Measurements from ENCODE around the gene PSEN1. TPM values are rescaled to one million over a fixed set of nuclear protein-coding genes. Genes with fewer than 3 reads are reported as not detected.
"Not testable (repeated sequence)": the region's sequence is repeated elsewhere in the genome, so short reads cannot be mapped to it uniquely, and the experiment has no call there.

PSEN1 gene
- total RNA-seq, 1 donor from 2014 or later = 53.9 TPM

GRCh38 chr14:73166399-73166798 lies 30.1 kb downstream of the PSEN1 start:
- Mint-ChIP-seq H3K27ac (ENCODE audit: unreplicated experiment) (no peak overlapping the region), H3K9me3 (no peaks in the 10 kb centered on the region), H3K27me3 (ENCODE audit: low read depth) (no peaks in the 10 kb centered on the region)

DNA sequence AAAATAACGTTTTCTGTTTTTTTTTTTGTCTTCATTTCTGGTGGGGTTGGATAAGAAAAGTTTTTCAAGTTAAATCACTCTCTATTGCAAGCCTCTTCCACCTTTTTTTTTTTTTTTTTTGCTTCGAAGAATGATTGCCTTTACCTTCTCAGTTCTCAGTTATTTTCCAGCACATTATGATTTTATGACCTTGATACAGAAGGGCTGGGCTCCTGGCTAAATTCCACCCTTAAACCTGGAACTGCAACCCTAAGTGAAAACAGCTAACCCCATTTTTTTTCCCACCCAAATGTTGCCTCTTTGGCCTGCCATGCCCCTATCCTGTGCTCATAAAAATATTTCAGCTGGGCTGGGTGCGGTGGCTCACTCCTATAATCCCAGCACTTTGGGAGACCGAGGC lies 31.4 kb downstream of the PSEN1 start:
- no peaks in the 10 kb centered on the region for H3K4me1 Mint-ChIP-seq
- no peak overlapping the region for H3K4me3 Mint-ChIP-seq
- H3K27me3 Mint-ChIP-seq (ENCODE audit: low read depth) = no peaks in the 10 kb centered on the region
- DNase-seq (ENCODE audit: low read depth, low spot score) = no peak
- no peak overlapping the region for H3K27ac Mint-ChIP-seq (ENCODE audit: unreplicated experiment)
- no peak for TF ChIP-seq CTCF (conservative IDR thresholded peaks at IDR 0.05)
- no peaks in the 10 kb centered on the region for H3K9me3 Mint-ChIP-seq
- peaks cover 3% of the 10 kb centered on the region for H3K36me3 Mint-ChIP-seq (ENCODE audit: low read depth)

More at GRCh38 chr14:73166399-73166798, 30.1 kb downstream of the PSEN1 start:
- Mint-ChIP-seq H3K4me3 (no peak overlapping the region), H3K4me1 (no peaks in the 10 kb centered on the region), H3K36me3 (ENCODE audit: low read depth) (peaks cover 3% of the 10 kb centered on the region)
- no peak for DNase-seq (ENCODE audit: low read depth, low spot score)
- TF ChIP-seq CTCF (conservative IDR thresholded peaks at IDR 0.05) = no peak

DNA sequence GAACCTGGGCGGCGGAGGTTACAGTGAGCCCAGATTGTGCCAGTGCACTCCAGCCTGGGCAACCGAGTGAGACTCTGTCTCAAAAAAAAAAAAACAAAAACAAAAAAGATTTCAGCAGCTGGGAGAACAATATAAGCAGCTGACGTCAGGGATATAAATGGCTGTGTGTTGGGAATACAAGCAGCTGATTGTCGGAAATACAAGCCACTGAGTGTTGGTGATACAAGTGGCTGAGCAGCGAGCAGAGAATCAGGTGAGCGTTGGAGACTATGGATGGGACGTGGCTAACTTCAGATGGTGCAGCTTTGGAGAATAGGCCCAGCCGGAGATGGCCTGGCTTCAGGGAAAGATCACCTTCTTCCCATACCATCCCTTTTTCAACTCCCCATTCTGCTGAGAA lies 32.0 kb downstream of the PSEN1 start:
- no peak for DNase-seq (ENCODE audit: low read depth, low spot score)
- Mint-ChIP-seq H3K9me3 (no peaks in the 10 kb centered on the region), H3K4me1 (no peaks in the 10 kb centered on the region), H3K27me3 (ENCODE audit: low read depth) (no peaks in the 10 kb centered on the region), H3K4me3 (no peak overlapping the region), H3K27ac (ENCODE audit: unreplicated experiment) (no peak overlapping the region), H3K36me3 (ENCODE audit: low read depth) (peaks cover 3% of the 10 kb centered on the region)
- TF ChIP-seq CTCF (conservative IDR thresholded peaks at IDR 0.05) = no peak

DNA sequence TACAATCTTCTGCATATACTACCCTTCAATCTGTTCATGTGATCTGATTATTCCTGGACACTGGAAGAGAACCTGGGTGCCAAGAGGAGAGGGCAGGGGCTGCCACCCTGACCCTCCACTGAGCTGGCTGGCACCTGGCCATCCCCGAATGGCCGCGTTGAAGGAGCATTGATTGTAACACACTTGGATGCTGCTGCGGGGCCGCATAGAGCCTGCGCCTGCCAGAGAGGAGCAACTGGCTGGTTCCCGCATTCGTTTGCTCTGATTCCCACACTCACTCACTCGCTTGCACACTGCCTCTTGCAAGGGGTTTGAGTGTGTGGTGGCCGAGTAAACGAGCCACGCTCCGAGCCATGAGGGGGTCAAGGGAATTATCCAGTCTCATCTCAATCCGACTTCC lies 32.4 kb downstream of the PSEN1 start:
- Mint-ChIP-seq H3K4me3 (no peak overlapping the region), H3K36me3 (ENCODE audit: low read depth) (peaks cover 3% of the 10 kb centered on the region), H3K4me1 (no peaks in the 10 kb centered on the region), H3K27ac (ENCODE audit: unreplicated experiment) (no peak overlapping the region), H3K27me3 (ENCODE audit: low read depth) (no peaks in the 10 kb centered on the region), H3K9me3 (no peaks in the 10 kb centered on the region)
- no peak for TF ChIP-seq CTCF (conservative IDR thresholded peaks at IDR 0.05)
- DNase-seq (ENCODE audit: low read depth, low spot score) = no peak

- not testable (repeated sequence) for H3K4me3 Mint-ChIP-seq; H3K9me3 Mint-ChIP-seq; H3K27me3 Mint-ChIP-seq (ENCODE audit: low read depth); H3K27ac Mint-ChIP-seq (ENCODE audit: unreplicated experiment); H3K4me1 Mint-ChIP-seq; DNase-seq (ENCODE audit: low read depth, low spot score); H3K36me3 Mint-ChIP-seq (ENCODE audit: low read depth)
These were observed 33.5 kb downstream of the PSEN1 start for GRCh38 chr14:73169855-73170254.

DNA sequence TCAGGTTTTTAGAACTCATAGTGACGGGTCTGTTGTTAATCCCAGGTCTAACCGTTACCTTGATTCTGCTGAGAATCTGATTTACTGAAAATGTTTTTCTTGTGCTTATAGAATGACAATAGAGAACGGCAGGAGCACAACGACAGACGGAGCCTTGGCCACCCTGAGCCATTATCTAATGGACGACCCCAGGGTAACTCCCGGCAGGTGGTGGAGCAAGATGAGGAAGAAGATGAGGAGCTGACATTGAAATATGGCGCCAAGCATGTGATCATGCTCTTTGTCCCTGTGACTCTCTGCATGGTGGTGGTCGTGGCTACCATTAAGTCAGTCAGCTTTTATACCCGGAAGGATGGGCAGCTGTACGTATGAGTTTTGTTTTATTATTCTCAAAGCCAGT lies 34.4 kb downstream of the PSEN1 start:
- TF ChIP-seq CTCF (conservative IDR thresholded peaks at IDR 0.05) = no peak
- Mint-ChIP-seq H3K27ac (ENCODE audit: unreplicated experiment) (no peak overlapping the region), H3K27me3 (ENCODE audit: low read depth) (no peaks in the 10 kb centered on the region), H3K36me3 (ENCODE audit: low read depth) (peaks cover 3% of the 10 kb centered on the region), H3K9me3 (no peaks in the 10 kb centered on the region), H3K4me1 (no peaks in the 10 kb centered on the region), H3K4me3 (no peak overlapping the region)
- no peak for DNase-seq (ENCODE audit: low read depth, low spot score)

Data from neural crest cell (in vitro differentiated cells).